Esophagus squamous epithelium (tissue), 4 donors: ENCODE data around the gene NBDY.
"Not testable (repeated sequence)": the region's sequence is repeated elsewhere in the genome, so short reads cannot be mapped to it uniquely, and the experiment has no call there.

Experiments
- POLR2A ChIP-seq, 4 donors: fragments of 450-650 bp; IDR thresholded peaks; one replicate each; pipeline ENCODE4 v1.6.1; 2017; ENCODE audit warnings: antibody characterized with exemption in 4 of 4, mild to moderate bottlenecking in 4 of 4, moderate library complexity in 3 of 4
- TF ChIP-seq, protein P1 (sequence below), 6 experiments: fragments of 450-650 bp in 4 of 6; fragments of 200-600 bp in 2 of 6; sonication (generic) in 2 of 6; IDR thresholded peaks; one replicate each; pipeline ENCODE4 v1.5.1; 2016 to 2019; ENCODE audit warnings: antibody characterized with exemption in 6 of 6, mild to moderate bottlenecking in 4 of 6, moderate library complexity in 4 of 6

DNA sequence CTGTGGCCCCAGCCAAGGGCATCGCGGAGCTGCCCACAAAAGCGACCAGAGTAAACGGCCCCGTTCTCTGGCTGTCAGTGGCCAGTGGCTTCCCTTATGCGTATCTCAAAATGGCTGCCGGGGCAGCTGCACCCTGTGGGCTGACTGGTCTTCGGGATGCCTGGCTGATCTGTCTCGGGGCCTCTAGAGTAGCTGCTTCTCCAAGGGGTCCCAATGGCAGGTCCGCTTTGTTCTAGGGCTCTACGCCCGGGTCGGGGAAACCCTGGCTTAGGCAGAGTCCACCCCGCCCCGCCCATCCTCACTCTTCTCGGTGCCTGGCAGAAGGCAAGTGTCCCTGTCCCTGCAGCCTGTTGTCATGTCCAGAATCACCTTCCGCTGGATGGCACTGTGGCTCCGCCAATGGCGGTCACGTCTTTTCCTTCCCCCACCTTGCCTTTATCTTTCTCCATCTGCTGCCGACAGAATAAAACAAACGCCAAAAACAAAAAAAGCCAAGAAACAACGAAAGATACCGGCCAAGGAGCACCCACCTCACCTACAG, 39.1 kb downstream of the NBDY start:
- not testable (repeated sequence) for TF ChIP-seq POLR2A (IDR thresholded peaks at IDR 0.05)
- TF ChIP-seq, protein P1, sequence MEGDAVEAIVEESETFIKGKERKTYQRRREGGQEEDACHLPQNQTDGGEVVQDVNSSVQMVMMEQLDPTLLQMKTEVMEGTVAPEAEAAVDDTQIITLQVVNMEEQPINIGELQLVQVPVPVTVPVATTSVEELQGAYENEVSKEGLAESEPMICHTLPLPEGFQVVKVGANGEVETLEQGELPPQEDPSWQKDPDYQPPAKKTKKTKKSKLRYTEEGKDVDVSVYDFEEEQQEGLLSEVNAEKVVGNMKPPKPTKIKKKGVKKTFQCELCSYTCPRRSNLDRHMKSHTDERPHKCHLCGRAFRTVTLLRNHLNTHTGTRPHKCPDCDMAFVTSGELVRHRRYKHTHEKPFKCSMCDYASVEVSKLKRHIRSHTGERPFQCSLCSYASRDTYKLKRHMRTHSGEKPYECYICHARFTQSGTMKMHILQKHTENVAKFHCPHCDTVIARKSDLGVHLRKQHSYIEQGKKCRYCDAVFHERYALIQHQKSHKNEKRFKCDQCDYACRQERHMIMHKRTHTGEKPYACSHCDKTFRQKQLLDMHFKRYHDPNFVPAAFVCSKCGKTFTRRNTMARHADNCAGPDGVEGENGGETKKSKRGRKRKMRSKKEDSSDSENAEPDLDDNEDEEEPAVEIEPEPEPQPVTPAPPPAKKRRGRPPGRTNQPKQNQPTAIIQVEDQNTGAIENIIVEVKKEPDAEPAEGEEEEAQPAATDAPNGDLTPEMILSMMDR (IDR thresholded peaks at IDR 0.05): not testable (repeated sequence)
